AG04449 (cell line): ENCODE results near the gene BICDL2.
"Not testable (repeated sequence)": the region's sequence is repeated elsewhere in the genome, so short reads cannot be mapped to it uniquely, and the experiment has no call there.

Experiments
- CTCF ChIA-PET: fragments of 350-600 bp; formaldehyde crosslinking; extraction: SDS; loops from one replicate; lab custom pipeline; 2021; ENCODE audit warnings: antibody characterized with exemption; lab: Yijun Ruan, JAX
- POLR2A ChIA-PET: fragments of 400-600, 350-600 bp; formaldehyde crosslinking; extraction: SDS; loops from one replicate; lab custom pipeline; 2020; ENCODE audit warnings: antibody characterized with exemption, inconsistent platforms; lab: Yijun Ruan, JAX
- DNase-seq: peaks from one replicate; pipeline ENCODE4 v3.0.0-alpha.2; 2010; ENCODE audit warnings: low read depth, low spot score
- H3K4me3 ChIP-seq: 2 replicates; pipeline ENCODE4 v1.5.1; 2011; ENCODE audit warnings: low read depth, mild to moderate bottlenecking, control low read depth, low read length
- TF ChIP-seq, protein P1 (sequence below): IDR thresholded peaks from one replicate; pipeline ENCODE4 v1.5.1; 2011; ENCODE audit warnings: mild to moderate bottlenecking, moderate library complexity, low read length, control low read depth, inconsistent platforms; ENCODE audit not compliant: insufficient read depth; ENCODE audit errors: missing control alignments

BICDL2 gene

DNA sequence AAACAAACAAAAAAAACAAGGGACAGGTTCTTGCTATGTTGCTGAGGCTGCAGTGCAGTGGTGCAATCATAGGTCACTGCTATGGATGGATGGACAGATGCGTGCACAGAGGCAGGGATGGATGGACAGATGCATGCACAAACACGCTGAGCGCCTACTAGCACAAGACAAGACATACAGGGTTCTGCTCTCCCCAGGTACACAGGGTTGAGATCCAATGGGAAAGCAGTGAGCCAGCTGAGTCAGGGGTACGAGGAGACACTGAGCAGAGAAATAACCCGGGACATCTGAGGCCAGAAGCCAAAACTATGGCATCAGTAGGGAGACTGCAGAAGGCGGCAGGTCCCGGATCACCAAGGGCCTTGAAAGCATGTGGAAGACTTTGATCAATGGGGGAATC is 34.9 kb upstream of the BICDL2 start:
- POLR2A ChIA-PET: no interaction called here
- TF ChIP-seq, protein P1, sequence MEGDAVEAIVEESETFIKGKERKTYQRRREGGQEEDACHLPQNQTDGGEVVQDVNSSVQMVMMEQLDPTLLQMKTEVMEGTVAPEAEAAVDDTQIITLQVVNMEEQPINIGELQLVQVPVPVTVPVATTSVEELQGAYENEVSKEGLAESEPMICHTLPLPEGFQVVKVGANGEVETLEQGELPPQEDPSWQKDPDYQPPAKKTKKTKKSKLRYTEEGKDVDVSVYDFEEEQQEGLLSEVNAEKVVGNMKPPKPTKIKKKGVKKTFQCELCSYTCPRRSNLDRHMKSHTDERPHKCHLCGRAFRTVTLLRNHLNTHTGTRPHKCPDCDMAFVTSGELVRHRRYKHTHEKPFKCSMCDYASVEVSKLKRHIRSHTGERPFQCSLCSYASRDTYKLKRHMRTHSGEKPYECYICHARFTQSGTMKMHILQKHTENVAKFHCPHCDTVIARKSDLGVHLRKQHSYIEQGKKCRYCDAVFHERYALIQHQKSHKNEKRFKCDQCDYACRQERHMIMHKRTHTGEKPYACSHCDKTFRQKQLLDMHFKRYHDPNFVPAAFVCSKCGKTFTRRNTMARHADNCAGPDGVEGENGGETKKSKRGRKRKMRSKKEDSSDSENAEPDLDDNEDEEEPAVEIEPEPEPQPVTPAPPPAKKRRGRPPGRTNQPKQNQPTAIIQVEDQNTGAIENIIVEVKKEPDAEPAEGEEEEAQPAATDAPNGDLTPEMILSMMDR: no peak

GRCh38 chr16:3070608-3071111 is 33.9 kb upstream of the BICDL2 start:
- CTCF ChIA-PET: interaction anchor here (3.4 kb wide), 1 partner anchor 11 kb away, joined by 21 read pairs; no protein-coding TSS in a partner anchor

More for the DNA sequence above, 34.9 kb upstream of the BICDL2 start:
- no peak overlapping the region for H3K4me3 ChIP-seq
- CTCF ChIA-PET: interaction anchor here (3.4 kb wide), 1 partner anchor 12 kb away, joined by 21 read pairs; no protein-coding TSS in a partner anchor
- DNase-seq: no peak

GRCh38 chr16:3069146-3069545 is 32.4 kb upstream of the BICDL2 start:
- POLR2A ChIA-PET, H3K4me3 ChIP-seq, DNase-seq: not testable (repeated sequence)
- CTCF ChIA-PET: interaction anchor here (3.4 kb wide), 1 partner anchor 10 kb away, joined by 21 read pairs; no protein-coding TSS in a partner anchor

More at GRCh38 chr16:3070608-3071111, 33.9 kb upstream of the BICDL2 start:
- TF ChIP-seq, protein P1: no peak
- H3K4me3 ChIP-seq: no peak overlapping the region
- no peak for DNase-seq
- POLR2A ChIA-PET: no interaction called here

DNA sequence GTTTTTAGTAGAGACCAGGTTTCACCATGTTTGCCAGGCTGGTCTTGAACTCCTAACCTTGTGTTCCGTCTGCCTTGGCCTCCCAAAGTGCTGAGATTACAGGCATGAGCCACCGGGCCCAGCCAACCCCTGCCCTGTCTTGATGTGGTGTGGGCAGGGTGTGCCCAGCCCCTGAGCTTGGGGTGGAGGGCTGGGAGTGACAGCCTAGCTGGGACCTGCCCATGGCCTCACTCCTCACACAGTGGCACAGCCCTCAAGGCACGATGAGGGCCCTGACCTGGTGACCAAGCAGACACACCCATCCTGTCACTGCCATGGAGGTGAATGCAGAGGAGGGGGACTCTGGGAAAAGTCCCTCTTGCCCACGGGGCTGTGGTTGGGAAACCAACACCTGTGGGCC is 31.7 kb upstream of the BICDL2 start:
- no peak for DNase-seq
- no peak overlapping the region for H3K4me3 ChIP-seq
- CTCF ChIA-PET: interaction anchor here (3.4 kb wide), 1 partner anchor 9 kb away, joined by 21 read pairs; no protein-coding TSS in a partner anchor
- TF ChIP-seq, protein P1: no peak
- POLR2A ChIA-PET: no interaction called here

- TF ChIP-seq, protein P1: no peak
- ChIA-PET CTCF (interaction anchor here (1.4 kb wide), 1 partner anchor 11 kb away, joined by 4 read pairs; no protein-coding TSS in a partner anchor), POLR2A (no interaction called here)
- H3K4me3 ChIP-seq: no peak overlapping the region
- DNase-seq: no peak
These were observed 29.6 kb upstream of the BICDL2 start for GRCh38 chr16:3066440-3066748.

- peak overlapping the region; percentile 25 for H3K4me3 ChIP-seq
- TF ChIP-seq, protein P1: no peak
- ChIA-PET CTCF (interaction anchor here (0.7 to 4.6 kb wide), 3 partner anchors 11 to 63 kb away, joined by 3 to 26 read pairs (median 4); no protein-coding TSS in a partner anchor), POLR2A (no interaction called here)
- DNase-seq: no peak
These were observed 29.1 kb upstream of the BICDL2 start for GRCh38 chr16:3065742-3066439.
